ENCODE results near the gene GET4.

Gene GET4

DNA sequence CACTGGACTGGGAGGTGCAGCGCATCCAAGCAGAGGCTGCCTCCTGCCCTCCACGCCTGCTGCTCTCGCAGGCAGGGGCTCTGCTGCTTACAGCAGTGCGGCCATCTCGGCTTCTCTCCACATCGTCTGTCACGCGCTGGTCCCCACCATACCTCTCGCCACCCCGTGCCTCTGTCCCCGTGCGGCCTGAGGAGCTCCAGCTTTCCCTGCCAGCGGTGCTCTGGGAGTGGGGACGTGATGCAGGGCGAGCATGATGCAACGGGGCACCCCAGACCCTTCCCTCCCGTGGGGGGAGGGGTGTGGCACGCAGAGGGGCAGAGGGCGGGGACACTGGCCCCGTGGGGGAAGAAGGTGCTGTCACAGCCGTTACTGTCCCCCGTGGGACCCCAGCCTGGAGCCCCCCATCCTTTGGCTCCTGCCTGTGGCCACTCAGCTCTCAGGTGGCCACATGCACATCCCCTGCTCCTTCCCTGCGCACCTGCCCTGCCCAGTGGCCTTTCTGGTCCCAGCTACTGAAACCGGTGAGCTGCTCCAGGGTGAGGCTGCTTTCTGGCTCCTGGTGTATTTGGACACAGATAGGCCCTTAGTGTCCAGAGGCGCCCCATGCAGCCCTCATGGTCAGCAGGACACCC is 9.0 kb downstream of the GET4 start:
- H3K27ac ChIP-seq (ENCODE audit: low read length): no peak overlapping the region
- H3K9me2 ChIP-seq (replicated peaks; ENCODE audit: insufficient read depth, low read length): no peaks in the 10 kb centered on the region
- H3K4me2 ChIP-seq (ENCODE audit: low read depth, low read length): no peak overlapping the region
- H3K36me3 ChIP-seq (replicated peaks; ENCODE audit: insufficient read depth, low read length): peaks cover 9% of the 10 kb centered on the region
- no peak overlapping the region for H3K9ac ChIP-seq (ENCODE audit: low read length)
- no peaks in the 10 kb centered on the region for H3F3A ChIP-seq (ENCODE audit: insufficient read depth, low read length)
- TF ChIP-seq, protein P1, sequence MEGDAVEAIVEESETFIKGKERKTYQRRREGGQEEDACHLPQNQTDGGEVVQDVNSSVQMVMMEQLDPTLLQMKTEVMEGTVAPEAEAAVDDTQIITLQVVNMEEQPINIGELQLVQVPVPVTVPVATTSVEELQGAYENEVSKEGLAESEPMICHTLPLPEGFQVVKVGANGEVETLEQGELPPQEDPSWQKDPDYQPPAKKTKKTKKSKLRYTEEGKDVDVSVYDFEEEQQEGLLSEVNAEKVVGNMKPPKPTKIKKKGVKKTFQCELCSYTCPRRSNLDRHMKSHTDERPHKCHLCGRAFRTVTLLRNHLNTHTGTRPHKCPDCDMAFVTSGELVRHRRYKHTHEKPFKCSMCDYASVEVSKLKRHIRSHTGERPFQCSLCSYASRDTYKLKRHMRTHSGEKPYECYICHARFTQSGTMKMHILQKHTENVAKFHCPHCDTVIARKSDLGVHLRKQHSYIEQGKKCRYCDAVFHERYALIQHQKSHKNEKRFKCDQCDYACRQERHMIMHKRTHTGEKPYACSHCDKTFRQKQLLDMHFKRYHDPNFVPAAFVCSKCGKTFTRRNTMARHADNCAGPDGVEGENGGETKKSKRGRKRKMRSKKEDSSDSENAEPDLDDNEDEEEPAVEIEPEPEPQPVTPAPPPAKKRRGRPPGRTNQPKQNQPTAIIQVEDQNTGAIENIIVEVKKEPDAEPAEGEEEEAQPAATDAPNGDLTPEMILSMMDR (IDR thresholded peaks at IDR 0.05; ENCODE audit: low read length): no peak
- TF ChIP-seq EZH2phosphoT487 (IDR thresholded peaks at IDR 0.05; ENCODE audit: low read length) (no peak), EZH2 (optimal IDR thresholded peaks at IDR 0.05; ENCODE audit: low read depth, low read length) (no peak)
- H3K4me1 ChIP-seq (ENCODE audit: low read length): no peaks in the 10 kb centered on the region
- H3K27me3 ChIP-seq (replicated peaks; ENCODE audit: insufficient read depth, low read length): no peaks in the 10 kb centered on the region
- H2AFZ ChIP-seq (ENCODE audit: low read length): no peak overlapping the region
- H3K4me3 ChIP-seq (ENCODE audit: low read length): no peak overlapping the region
- H3K79me2 ChIP-seq (ENCODE audit: low read length): peaks cover 91% of the 10 kb centered on the region
- no peaks in the 10 kb centered on the region for H4K20me1 ChIP-seq (ENCODE audit: insufficient read depth, low read length)
- no peaks in the 10 kb centered on the region for H3K9me3 ChIP-seq (replicated peaks; ENCODE audit: insufficient read depth, low read length)
- DNase-seq: no peak

DNA sequence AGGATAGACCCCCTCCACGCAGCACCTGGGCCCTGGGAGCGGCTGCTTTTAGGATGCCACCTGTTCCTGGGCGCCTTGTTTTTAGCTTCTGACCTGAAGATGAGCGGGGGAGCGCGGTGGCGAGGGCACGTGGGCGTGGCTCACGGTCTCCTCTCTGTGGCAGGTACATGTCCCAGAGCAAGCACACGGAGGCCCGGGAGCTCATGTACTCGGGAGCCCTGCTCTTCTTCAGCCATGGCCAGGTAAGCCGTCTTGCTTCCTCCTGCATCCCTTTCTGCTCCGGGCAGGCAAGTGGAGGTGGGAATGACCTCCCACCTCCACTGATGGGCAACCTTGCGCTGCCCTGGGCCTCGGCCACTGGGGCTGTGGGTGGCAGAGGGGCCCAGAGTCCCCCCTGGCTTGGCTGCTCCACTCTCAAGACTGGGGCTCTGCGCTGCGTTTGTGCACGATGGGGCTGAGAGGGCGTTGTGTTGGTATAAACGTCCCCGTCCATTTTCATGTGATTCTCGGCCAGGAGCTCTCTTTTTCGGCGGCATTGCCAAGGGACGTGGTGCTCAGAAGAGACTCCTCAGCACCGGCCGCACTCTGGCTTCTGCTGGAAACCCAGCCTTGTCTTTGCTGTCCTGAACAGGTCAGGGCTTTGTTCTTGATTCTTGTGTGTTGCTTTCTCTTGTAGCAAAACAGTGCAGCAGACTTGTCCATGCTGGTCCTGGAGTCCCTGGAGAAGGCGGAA is 9.7 kb downstream of the GET4 start:
- Histone ChIP-seq H3K27me3 (replicated peaks; ENCODE audit: insufficient read depth, low read length) (no peaks in the 10 kb centered on the region), H3K79me2 (ENCODE audit: low read length) (peaks cover 84% of the 10 kb centered on the region), H4K20me1 (ENCODE audit: insufficient read depth, low read length) (no peaks in the 10 kb centered on the region), H3K9me2 (replicated peaks; ENCODE audit: insufficient read depth, low read length) (no peaks in the 10 kb centered on the region), H3K4me3 (ENCODE audit: low read length) (no peak overlapping the region), H3K4me2 (ENCODE audit: low read depth, low read length) (no peak overlapping the region), H3K36me3 (replicated peaks; ENCODE audit: insufficient read depth, low read length) (peaks cover 9% of the 10 kb centered on the region), H3F3A (ENCODE audit: insufficient read depth, low read length) (no peaks in the 10 kb centered on the region), H3K27ac (ENCODE audit: low read length) (no peak overlapping the region), H2AFZ (ENCODE audit: low read length) (no peak overlapping the region), H3K9me3 (replicated peaks; ENCODE audit: insufficient read depth, low read length) (no peaks in the 10 kb centered on the region), H3K9ac (ENCODE audit: low read length) (no peak overlapping the region), H3K4me1 (ENCODE audit: low read length) (no peaks in the 10 kb centered on the region)
- DNase-seq: no peak
- no peak for TF ChIP-seq EZH2 (optimal IDR thresholded peaks at IDR 0.05; ENCODE audit: low read depth, low read length)
- TF ChIP-seq, protein P1 (IDR thresholded peaks at IDR 0.05; ENCODE audit: low read length): no peak
- TF ChIP-seq EZH2phosphoT487 (IDR thresholded peaks at IDR 0.05; ENCODE audit: low read length): no peak

DNA sequence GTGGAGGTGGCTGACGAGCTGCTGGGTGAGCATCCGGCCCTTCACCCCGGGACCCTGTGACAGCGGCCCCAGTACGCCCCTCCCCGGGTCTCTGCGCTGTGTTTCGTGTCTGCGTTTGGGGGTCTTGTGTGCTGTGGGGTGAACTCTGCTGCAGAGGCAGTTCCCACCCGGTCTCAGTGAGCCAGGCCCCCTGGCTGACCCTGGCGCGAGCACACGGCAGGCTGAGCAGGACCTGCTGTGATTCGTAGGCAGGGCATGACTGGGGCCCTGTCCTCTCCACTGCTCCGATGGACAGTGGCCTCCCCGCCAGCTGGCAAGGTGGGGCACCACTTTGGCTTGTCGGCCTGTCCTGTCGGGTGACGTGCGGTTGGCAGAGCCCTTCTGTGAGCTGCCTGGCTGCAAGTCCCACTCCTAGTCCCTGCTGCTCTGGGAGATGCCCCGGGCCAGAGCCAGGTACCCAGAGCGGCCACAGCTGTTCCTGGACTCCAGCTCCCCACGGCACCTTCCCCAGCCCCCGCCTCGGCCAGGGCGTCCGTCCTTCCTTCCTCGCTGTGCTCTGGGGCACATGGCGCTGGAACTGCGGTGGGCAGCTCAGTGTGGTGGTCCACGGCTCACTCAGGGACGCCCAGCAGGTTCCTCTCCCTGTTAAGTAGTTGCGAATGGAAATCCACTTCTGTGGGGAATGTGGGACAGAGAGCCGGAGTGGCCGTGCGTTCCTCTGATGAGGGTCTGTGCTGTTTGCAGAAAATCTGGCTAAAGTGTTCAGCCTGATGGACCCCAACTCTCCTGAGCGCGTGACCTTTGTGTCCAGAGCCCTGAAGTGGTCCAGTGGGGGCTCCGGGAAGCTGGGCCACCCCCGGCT is 10.5 kb downstream of the GET4 start:
- no peak for DNase-seq
- no peaks in the 10 kb centered on the region for H3K4me1 ChIP-seq (ENCODE audit: low read length)
- H4K20me1 ChIP-seq (ENCODE audit: insufficient read depth, low read length): no peaks in the 10 kb centered on the region
- H3K9me3 ChIP-seq (replicated peaks; ENCODE audit: insufficient read depth, low read length): no peaks in the 10 kb centered on the region
- no peaks in the 10 kb centered on the region for H3K27me3 ChIP-seq (replicated peaks; ENCODE audit: insufficient read depth, low read length)
- peaks cover 12% of the 10 kb centered on the region for H3K36me3 ChIP-seq (replicated peaks; ENCODE audit: insufficient read depth, low read length)
- no peak overlapping the region for H3K9ac ChIP-seq (ENCODE audit: low read length)
- H3K27ac ChIP-seq (ENCODE audit: low read length): no peak overlapping the region
- no peaks in the 10 kb centered on the region for H3K9me2 ChIP-seq (replicated peaks; ENCODE audit: insufficient read depth, low read length)
- H3K4me2 ChIP-seq (ENCODE audit: low read depth, low read length): no peak overlapping the region
- no peak overlapping the region for H3K4me3 ChIP-seq (ENCODE audit: low read length)
- TF ChIP-seq EZH2 (optimal IDR thresholded peaks at IDR 0.05; ENCODE audit: low read depth, low read length) (no peak), EZH2phosphoT487 (IDR thresholded peaks at IDR 0.05; ENCODE audit: low read length) (no peak)
- TF ChIP-seq, protein P1 (IDR thresholded peaks at IDR 0.05; ENCODE audit: low read length): no peak
- no peaks in the 10 kb centered on the region for H3F3A ChIP-seq (ENCODE audit: insufficient read depth, low read length)
- no peak overlapping the region for H2AFZ ChIP-seq (ENCODE audit: low read length)
- peaks cover 76% of the 10 kb centered on the region for H3K79me2 ChIP-seq (ENCODE audit: low read length)
